ENCODE results near the gene EIF4E2. TPM values are rescaled to one million over a fixed set of nuclear protein-coding genes. Genes with fewer than 3 reads are reported as not detected.

Gene EIF4E2
- polyA plus RNA-seq, 10 donors: 100 to 153 (median 113) TPM

DNA sequence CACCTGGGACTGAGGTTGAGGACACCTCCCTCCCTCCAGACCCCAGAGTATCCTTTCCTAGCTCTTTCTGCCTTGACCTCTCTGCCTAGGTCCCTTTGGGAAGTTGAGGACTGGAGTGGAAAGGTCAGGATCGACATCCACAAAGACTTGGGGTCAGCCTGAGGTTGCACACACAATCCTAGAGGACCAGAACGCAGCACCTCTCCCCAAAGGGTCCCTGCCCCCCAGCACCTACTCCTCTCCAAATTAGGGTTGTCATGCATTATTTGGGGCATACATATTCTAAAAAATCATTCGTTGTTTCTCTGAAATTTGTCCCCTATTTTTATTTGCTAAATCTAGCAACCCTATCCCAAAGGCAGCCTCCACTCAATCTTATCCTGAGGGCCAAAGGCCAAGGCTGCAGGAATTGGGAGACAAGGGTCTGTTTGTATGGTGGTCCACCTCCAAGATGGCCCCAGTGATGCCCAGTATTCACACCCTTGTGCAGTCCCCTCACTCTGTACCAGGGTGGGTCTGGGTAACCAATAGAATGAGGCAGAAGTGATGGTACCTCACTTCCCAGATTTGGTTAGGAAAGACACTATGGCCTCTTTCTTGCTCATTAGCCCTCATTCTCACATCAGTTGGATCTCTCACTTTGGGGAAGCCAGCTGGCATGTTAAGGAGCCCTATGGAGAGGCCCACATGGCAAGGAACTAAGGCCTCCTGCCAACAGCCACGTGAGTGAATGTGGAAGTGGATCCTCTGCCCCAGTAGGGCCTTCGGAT lies 14.5 kb upstream of the EIF4E2 start:
- DNase-seq: peak in 1 of 3 donors; percentile 0

DNA sequence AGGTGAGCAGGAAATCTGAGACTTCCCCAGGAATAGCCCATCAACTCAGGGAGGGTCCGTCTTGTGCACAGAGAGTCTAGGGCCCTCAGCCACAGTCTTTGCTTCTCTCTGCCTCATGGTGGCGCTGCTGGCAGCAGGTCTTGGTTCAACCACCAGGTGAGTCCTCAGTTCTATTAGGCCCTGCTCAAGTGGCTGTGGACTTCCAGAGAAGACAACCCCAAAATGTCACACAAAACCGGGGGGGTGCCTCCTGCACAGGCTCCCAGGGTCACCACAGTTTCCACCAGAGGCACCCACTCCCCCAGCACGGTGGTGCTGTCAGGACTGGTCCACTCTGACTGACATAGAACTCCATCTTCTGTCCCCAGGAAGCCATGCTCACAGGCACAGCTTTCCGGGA lies 13.4 kb upstream of the EIF4E2 start:
- DNase-seq: no peak

DNA sequence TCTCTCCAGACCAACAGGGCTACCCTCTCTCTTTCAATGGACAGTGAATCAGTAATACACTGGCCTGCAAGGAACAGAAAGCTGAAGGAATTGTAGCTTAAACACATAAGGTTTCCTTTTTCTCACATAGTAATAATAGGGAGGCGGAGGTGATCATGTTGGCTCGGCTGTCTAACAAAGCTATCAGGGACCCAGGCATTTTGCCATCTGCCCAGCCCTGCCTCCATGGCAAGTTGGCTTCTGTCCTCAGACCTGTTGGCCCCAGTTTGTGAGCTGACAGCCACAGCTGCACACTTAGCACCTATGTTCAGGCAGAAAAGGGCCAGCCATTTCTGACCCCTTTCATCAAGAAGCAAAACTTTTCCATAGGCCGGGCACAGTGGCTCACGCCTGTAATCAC lies 13.0 kb upstream of the EIF4E2 start:
- DNase-seq: no peak

GRCh38 chr2:232538671-232539070 lies 11.8 kb upstream of the EIF4E2 start:
- DNase-seq: no peak

- DNase-seq: peak; percentile 58 to 68 (median 62)
Observed at GRCh38 chr2:232539298-232540231, 10.9 kb upstream of the EIF4E2 start, which contains the start of gene CHRNG. CHRNG (plus strand) TSS chr2:232539692; CDS start chr2:232539748, 56 bp downstream.

- no peak for DNase-seq
Observed at GRCh38 chr2:232540441-232541041, 9.9 kb upstream of the EIF4E2 start.

- no peak for DNase-seq
Observed at GRCh38 chr2:232541195-232541960, 9.1 kb upstream of the EIF4E2 start.

DNA sequence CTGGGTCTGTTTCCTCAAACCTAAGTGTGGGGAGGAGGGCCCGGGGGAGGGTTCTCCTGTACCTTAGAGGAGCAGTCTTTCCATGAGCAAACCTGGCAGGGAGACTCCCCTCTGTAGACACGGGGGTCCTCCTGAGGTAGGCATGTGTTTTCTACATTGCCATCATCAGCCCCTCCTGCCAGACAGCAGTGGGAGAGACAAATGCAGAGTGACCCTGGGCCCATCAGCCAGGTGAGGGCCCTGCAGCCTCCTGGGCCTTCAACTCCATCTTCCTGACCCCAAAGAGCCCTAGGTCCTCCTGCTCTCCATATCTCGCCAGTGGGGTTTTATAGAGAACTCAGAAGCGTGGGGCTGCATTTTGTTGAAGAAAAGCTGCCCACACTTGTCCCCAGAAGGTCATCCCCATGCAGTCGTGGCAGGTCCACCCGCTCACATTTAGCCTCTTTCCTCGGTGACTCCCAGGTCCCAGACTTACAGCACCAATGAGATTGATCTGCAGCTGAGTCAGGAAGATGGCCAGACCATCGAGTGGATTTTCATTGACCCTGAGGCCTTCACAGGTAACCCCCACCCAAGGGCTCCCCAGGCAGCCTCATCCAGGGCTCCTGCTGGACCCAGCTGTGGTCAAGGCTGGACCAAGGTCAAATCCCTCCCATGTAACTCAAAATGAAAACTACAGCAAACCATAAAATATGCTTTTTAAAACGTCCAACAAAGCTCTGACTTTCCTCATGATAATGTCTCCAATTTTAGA lies 8.4 kb upstream of the EIF4E2 start:
- DNase-seq: no peak

- DNase-seq: no peak
Observed at GRCh38 chr2:232542715-232543467, 7.6 kb upstream of the EIF4E2 start.

- no peak for DNase-seq
Observed at GRCh38 chr2:232543491-232543890, 7.0 kb upstream of the EIF4E2 start.

DNA sequence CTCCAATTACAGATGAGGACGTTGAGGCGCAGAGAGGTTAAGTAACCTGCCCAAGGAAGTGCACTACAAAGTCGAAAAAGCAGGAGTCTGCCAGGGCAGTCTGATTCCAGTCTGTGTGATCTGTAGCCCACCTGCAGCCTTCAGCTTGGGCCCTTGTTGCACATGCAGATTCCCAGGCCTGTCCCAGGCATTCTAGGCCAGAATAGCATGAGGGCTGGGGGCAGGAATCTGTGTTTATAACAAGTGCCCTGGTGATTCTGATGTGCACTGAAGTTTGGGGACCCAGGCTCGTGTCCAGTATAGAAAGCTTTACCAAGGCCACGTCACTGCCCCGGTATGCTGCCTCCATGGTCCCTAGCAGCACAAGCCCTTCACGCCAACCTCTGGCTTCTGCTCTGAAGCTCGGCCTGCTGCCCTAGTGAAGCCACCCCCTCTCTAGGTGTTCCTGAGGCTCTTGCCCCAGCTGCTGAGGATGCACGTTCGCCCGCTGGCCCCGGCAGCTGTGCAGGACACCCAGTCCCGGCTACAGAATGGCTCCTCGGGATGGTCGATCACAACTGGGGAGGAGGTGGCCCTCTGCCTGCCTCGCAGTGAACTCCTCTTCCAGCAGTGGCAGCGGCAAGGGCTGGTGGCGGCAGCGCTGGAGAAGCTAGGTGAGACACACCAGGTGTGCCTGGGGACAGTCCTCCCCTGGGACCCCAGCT lies 6.4 kb upstream of the EIF4E2 start:
- DNase-seq: no peak

DNA sequence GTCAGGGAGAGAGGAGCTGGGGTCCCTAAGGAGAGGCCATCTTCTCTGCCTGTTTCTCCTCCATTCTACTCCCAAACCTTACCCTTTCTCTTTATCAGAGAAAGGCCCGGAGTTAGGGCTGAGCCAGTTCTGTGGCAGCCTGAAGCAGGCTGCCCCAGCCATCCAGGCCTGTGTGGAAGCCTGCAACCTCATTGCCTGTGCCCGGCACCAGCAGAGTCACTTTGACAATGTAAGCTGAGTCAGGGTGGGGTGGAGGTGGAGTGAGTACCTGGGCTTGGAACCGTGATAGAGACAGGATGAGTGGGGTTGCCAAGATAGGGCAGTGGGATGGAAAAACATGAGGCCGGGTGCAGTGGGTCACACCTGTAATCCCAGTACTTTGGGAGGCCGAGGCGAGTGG lies 5.8 kb upstream of the EIF4E2 start:
- DNase-seq: no peak

DNA sequence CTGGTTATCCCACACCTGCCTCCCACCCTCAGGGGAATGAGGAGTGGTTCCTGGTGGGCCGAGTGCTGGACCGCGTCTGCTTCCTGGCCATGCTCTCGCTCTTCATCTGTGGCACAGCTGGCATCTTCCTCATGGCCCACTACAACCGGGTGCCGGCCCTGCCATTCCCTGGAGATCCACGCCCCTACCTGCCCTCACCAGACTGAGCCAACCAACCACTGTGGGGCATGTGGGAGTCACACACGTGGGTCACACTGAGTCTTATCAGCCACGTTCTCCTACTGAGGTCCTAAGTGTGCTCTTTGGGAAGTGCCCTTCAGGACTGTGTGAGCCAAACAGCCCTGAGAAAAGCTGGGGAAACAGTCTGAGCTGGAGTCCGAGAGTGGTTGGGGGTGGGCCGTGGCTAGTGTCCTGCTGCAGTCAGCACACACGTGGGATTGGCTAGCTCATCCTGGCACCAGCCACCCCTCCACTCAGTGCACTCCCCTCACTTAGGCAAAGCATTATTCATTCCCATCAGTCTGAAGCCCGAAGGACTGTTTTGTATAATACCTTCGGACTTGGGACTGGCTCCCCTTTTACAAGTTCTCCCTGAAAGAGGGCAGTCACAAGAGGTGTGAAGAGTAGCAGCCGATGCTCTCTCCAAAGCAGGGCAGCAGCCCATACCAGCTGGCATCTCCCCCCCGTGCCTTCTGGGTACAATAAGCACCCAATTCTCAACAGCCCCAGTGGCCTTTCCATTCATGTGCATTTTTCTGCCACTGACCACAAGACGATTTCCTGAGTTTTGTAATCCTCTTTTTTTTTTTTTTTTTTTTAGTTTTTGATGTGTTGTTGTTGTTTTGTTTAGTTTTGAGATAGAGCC lies 4.7 kb upstream of the EIF4E2 start:
- no peak for DNase-seq

- no peak for DNase-seq
Observed at GRCh38 chr2:232547991-232548390, 2.5 kb upstream of the EIF4E2 start.

- no peak for DNase-seq
Observed at GRCh38 chr2:232549655-232550353, 685 bp upstream of the EIF4E2 start.

GRCh38 chr2:232551250-232551638 lies 755 bp downstream of the EIF4E2 start:
- DNase-seq: no peak

- DNase-seq: no peak
Observed at GRCh38 chr2:232551776-232552175, 1.3 kb downstream of the EIF4E2 start.

GRCh38 chr2:232556426-232556825 lies 5.9 kb downstream of the EIF4E2 start:
- no peak for DNase-seq
